HL-60 (cell line): Measurements from ENCODE around the gene MAP4.

Experiments
- GABPA ChIP-seq: IDR thresholded peaks from 2 replicates; pipeline ENCODE4 v1.6.1; 2012; ENCODE audit warnings: low read depth
- POLR2AphosphoS5 ChIP-seq: IDR thresholded peaks from 2 replicates; pipeline ENCODE4 v1.6.1; 2012; ENCODE audit warnings: low read depth
- REST ChIP-seq: IDR thresholded peaks from 2 replicates; pipeline ENCODE4 v1.6.1; 2012; ENCODE audit warnings: low read depth; ENCODE audit not compliant: insufficient replicate concordance
- TF ChIP-seq, protein P1 (sequence below): IDR thresholded peaks from one replicate; pipeline ENCODE4 v1.5.1; 2011; ENCODE audit warnings: low read length, control low read depth, inconsistent platforms; ENCODE audit not compliant: insufficient read depth

GRCh38 chr3:47854267-47854666 lies 161.9 kb downstream of the MAP4 start:
- TF ChIP-seq, protein P1, sequence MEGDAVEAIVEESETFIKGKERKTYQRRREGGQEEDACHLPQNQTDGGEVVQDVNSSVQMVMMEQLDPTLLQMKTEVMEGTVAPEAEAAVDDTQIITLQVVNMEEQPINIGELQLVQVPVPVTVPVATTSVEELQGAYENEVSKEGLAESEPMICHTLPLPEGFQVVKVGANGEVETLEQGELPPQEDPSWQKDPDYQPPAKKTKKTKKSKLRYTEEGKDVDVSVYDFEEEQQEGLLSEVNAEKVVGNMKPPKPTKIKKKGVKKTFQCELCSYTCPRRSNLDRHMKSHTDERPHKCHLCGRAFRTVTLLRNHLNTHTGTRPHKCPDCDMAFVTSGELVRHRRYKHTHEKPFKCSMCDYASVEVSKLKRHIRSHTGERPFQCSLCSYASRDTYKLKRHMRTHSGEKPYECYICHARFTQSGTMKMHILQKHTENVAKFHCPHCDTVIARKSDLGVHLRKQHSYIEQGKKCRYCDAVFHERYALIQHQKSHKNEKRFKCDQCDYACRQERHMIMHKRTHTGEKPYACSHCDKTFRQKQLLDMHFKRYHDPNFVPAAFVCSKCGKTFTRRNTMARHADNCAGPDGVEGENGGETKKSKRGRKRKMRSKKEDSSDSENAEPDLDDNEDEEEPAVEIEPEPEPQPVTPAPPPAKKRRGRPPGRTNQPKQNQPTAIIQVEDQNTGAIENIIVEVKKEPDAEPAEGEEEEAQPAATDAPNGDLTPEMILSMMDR: no peak
- no peak for TF ChIP-seq GABPA
- TF ChIP-seq REST: no peak
- TF ChIP-seq POLR2AphosphoS5: no peak
